Tibial artery (tissue), 4 donors: ENCODE data around the gene PCNX1.

Experiments used
- DNase-seq, 2 donors: peaks; one replicate each; pipeline ENCODE4 v3.0.0-alpha.2; 2019
- H3K27ac ChIP-seq, 2 donors: fragments of 200-600 bp; sonication (generic) in 1 of 2; 1 replicate in 1 of 2; 2 replicates in 1 of 2; pipeline ENCODE4 v1.5.1; 2018 to 2019; ENCODE audit warnings: mild to moderate bottlenecking in 1 of 2
- H3K27me3 ChIP-seq, 2 donors: fragments of 200-600 bp; sonication (generic) in 1 of 2; one replicate each; pipeline versions ENCODE4 v1.5.1 to v1.6.0; 2016 to 2019
- H3K36me3 ChIP-seq, 3 donors: fragments of 200-600 bp; sonication (generic) in 2 of 3; one replicate each; pipeline ENCODE4 v1.5.1; 2016 to 2019; ENCODE audit warnings: mild to moderate bottlenecking in 2 of 3
- H3K4me1 ChIP-seq, 4 donors: fragments of 200-600 bp; sonication (generic) in 2 of 4; 1 replicate in 3 of 4; 2 replicates in 1 of 4; pipeline ENCODE4 v1.5.1; 2016 to 2019
- H3K4me3 ChIP-seq, 2 donors: fragments of 200-600 bp; sonication (generic) in 1 of 2; 1 replicate in 1 of 2; 2 replicates in 1 of 2; pipeline ENCODE4 v1.5.1; 2018 to 2019; ENCODE audit warnings: mild to moderate bottlenecking in 2 of 2
- H3K9me3 ChIP-seq, 3 donors: fragments of 200-600 bp; sonication (generic) in 1 of 3; one replicate each; pipeline ENCODE4 v1.5.1; 2016 to 2019
- CTCF ChIP-seq, 2 experiments: fragments of 200-600 bp in 1 of 2; fragments of 450-650 bp in 1 of 2; IDR thresholded peaks; one replicate each; pipeline ENCODE4 v1.5.1; 2017 to 2019; ENCODE audit warnings: antibody characterized with exemption in 2 of 2, mild to moderate bottlenecking in 1 of 2, moderate library complexity in 1 of 2
- intact Hi-C: fragments of 100-400 bp; cut with DNase I; formaldehyde crosslinking; loops from one replicate; pipeline ENCODE4 v1.15.0; 2023; ENCODE audit warnings: low total_unique reads

The PCNX1 gene

GRCh38 chr14:71096947-71097346 lies 189.7 kb downstream of the PCNX1 start:
- no peak for TF ChIP-seq CTCF (IDR thresholded peaks at IDR 0.05)
- intact Hi-C loops = no loop called here
- no peak for DNase-seq

GRCh38 chr14:71103662-71104484 lies 196.6 kb downstream of the PCNX1 start:
- H3K9me3 ChIP-seq = no peaks in the 10 kb centered on the region
- H3K27me3 ChIP-seq = no peaks in the 10 kb centered on the region
- intact Hi-C loops = no loop called here
- no peak for DNase-seq
- H3K36me3 ChIP-seq = peaks cover 32 to 49% (median 40%) of the 10 kb centered on the region in 3 donors
- TF ChIP-seq CTCF (IDR thresholded peaks at IDR 0.05) = peak; percentile 66 to 72
- no peak overlapping the region for H3K27ac ChIP-seq
- no peak overlapping the region for H3K4me3 ChIP-seq
- H3K4me1 ChIP-seq = no peaks in the 10 kb centered on the region

More at GRCh38 chr14:71096947-71097346, 189.7 kb downstream of the PCNX1 start:
- Histone ChIP-seq H3K4me1 (no peaks in the 10 kb centered on the region), H3K27me3 (no peaks in the 10 kb centered on the region), H3K36me3 (peaks cover 17 to 20% (median 17%) of the 10 kb centered on the region in 3 donors), H3K9me3 (no peaks in the 10 kb centered on the region), H3K4me3 (no peak overlapping the region), H3K27ac (no peak overlapping the region)

DNA sequence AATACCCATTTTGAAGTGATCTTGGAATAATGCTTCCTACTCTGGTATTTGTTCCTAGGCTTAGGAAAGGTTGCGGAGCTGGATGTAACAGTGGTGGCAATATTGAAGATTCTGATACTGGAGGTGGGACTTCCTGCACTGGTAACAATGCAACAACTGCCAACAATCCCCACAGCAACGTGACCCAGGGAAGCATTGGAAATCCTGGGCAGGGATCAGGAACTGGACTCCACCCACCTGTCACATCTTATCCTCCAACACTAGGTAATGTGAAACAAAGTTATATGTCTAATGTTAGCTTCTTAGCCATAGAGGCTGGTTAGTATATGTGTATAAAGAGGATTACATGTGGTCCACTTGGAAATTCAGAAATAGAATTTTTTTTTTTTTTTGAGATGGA lies 197.9 kb downstream of the PCNX1 start:
- intact Hi-C loops = no loop called here
- Histone ChIP-seq H3K36me3 (peaks cover 41 to 62% (median 50%) of the 10 kb centered on the region in 3 donors), H3K4me1 (no peaks in the 10 kb centered on the region)

DNA sequence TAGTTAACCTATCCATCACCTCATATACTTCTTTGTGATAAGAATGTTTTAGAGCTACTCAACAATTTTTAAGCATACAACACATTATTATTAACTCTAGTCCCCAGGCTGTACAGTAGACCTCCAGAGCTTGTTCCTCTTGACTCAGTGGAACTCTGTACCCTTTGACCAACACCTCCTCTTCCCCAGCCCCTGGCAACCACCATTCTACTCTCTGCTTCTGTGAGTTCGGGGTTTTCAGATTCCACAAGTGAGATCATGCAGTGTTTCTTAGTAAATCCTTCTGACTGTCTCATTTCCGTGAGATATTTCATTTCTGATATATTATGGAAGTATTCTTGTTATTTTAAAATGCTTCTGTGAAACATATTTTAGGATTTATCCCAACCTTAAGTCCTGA lies 200.7 kb downstream of the PCNX1 start:
- intact Hi-C loops = no loop called here
- Histone ChIP-seq H3K4me1 (no peaks in the 10 kb centered on the region), H3K36me3 (peaks cover 44 to 59% (median 46%) of the 10 kb centered on the region in 3 donors), H3K27ac (no peak overlapping the region), H3K4me3 (no peak overlapping the region), H3K9me3 (no peaks in the 10 kb centered on the region), H3K27me3 (no peaks in the 10 kb centered on the region)
- DNase-seq = no peak
- TF ChIP-seq CTCF (IDR thresholded peaks at IDR 0.05) = no peak

More for the DNA sequence above, 197.9 kb downstream of the PCNX1 start:
- Histone ChIP-seq H3K27ac (no peak overlapping the region), H3K4me3 (no peak overlapping the region), H3K27me3 (no peaks in the 10 kb centered on the region), H3K9me3 (no peaks in the 10 kb centered on the region)
- no peak for DNase-seq
- TF ChIP-seq CTCF (IDR thresholded peaks at IDR 0.05) = no peak

- Histone ChIP-seq H3K4me1 (no peaks in the 10 kb centered on the region), H3K36me3 (peaks cover 39 to 53% (median 40%) of the 10 kb centered on the region in 3 donors), H3K27ac (no peak overlapping the region), H3K4me3 (no peak overlapping the region), H3K27me3 (no peaks in the 10 kb centered on the region), H3K9me3 (no peaks in the 10 kb centered on the region)
- DNase-seq = no peak
- TF ChIP-seq CTCF (IDR thresholded peaks at IDR 0.05) = no peak
- intact Hi-C loops = no loop called here
Observed at GRCh38 chr14:71108398-71109119, 201.3 kb downstream of the PCNX1 start.
